ENCODE results near the gene SLC16A8.

The SLC16A8 gene

DNA sequence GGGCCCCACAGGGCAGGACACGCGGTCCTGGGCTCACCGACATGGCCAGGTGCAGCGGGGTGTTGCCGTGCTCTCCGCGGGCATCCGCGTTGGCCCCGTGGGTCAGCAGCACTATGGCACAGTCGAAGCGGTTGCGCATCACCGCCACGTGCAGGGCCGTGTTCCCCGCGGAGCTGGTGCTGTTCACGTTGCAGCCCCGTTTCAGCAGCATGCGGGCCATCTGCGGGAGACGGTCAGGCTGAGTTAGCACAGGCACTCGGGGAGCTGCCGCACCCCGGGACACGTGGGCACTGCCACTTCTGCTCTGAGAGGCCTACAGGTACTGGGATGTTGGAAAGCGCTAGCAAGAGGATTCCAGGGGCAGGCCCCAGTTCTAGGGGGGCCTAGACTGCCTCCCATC is 48.8 kb upstream of the SLC16A8 start:
- peaks cover 0 to 44% of the 10 kb centered on the region in 2 experiments; a peak in 2 of 3 replicates for H3K36me3 ChIP-seq (ENCODE audit: control insufficient read depth in 2 of 2, insufficient read depth in 1 of 2, low read length in 2 of 2)
- POLR2A ChIA-PET, result no interaction called here
- no peak overlapping the region for H3K27ac ChIP-seq (ENCODE audit: extremely low read depth, low read depth, low read length)
- CTCF ChIA-PET, result no interaction called here
- no peak for TF ChIP-seq ZBTB7A (tag by site-specific recombination; IDR thresholded peaks at IDR 0.05; ENCODE audit: low read depth)
- TF ChIP-seq ZNF112 (tag by site-specific recombination; IDR thresholded peaks at IDR 0.05), result no peak
- no peak for TF ChIP-seq ZBTB17 (tag by site-specific recombination; IDR thresholded peaks at IDR 0.05)
- TF ChIP-seq ZBTB20 (tag by site-specific recombination; IDR thresholded peaks at IDR 0.05), result no peak
- no peak for TF ChIP-seq ZNF2 (tag by site-specific recombination; IDR thresholded peaks at IDR 0.05)
- no peak overlapping the region for H3K4me3 ChIP-seq (ENCODE audit: low read depth, low read length)
- no peaks in the 10 kb centered on the region for H3K4me1 ChIP-seq (ENCODE audit: control insufficient read depth, insufficient read depth, low read length)
- H3K9me3 ChIP-seq (ENCODE audit: control insufficient read depth, insufficient read depth, low read depth, low read length), result no peaks in the 10 kb centered on the region

DNA sequence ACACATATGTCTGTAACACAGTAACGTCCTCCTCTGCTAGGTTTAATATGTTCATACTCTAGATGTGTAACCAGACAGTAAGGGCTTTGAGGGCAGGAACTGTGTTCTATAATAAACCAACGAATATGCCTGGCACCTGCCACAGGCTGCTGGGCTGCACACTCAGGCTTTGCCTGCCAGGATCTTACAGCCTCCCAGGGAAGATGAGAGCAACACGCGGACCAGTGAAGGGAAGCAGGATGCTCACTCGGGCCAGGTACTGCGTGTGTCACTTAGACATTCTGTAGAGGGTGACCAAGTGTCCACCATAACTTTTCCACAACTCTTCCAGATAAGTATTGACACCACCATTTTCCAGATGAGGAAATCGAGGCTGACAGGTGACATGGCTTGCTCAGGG is 48.2 kb upstream of the SLC16A8 start:
- H3K4me3 ChIP-seq (ENCODE audit: low read depth, low read length), result no peak overlapping the region
- H3K9me3 ChIP-seq (ENCODE audit: control insufficient read depth, insufficient read depth, low read depth, low read length), result no peaks in the 10 kb centered on the region
- H3K4me1 ChIP-seq (ENCODE audit: control insufficient read depth, insufficient read depth, low read length), result no peaks in the 10 kb centered on the region
- ChIA-PET CTCF (no interaction called here), POLR2A (no interaction called here)
- peaks cover 0 to 46% of the 10 kb centered on the region in 2 experiments; a peak in 2 of 3 replicates for H3K36me3 ChIP-seq (ENCODE audit: control insufficient read depth in 2 of 2, insufficient read depth in 1 of 2, low read length in 2 of 2)
- TF ChIP-seq ZNF2 (tag by site-specific recombination; IDR thresholded peaks at IDR 0.05) (no peak), ZNF211 (tag by site-specific recombination; IDR thresholded peaks at IDR 0.05; ENCODE audit: low read depth) (no peak), ZNF174 (tag by site-specific recombination; IDR thresholded peaks at IDR 0.05) (no peak), ZNF354C (tag by site-specific recombination; IDR thresholded peaks at IDR 0.05; ENCODE audit: borderline replicate concordance, low read depth) (no peak), ZNF561 (tag by site-specific recombination; IDR thresholded peaks at IDR 0.05; ENCODE audit: borderline replicate concordance) (no peak), ZNF560 (tag by site-specific recombination; IDR thresholded peaks at IDR 0.05; ENCODE audit: borderline replicate concordance) (no peak), SALL2 (tag by site-specific recombination; IDR thresholded peaks at IDR 0.05; ENCODE audit: borderline replicate concordance) (no peak), ZNF239 (tag by site-specific recombination; IDR thresholded peaks at IDR 0.05) (no peak), ZEB2 (tag by site-specific recombination; IDR thresholded peaks at IDR 0.05) (no peak), ZNF629 (tag by site-specific recombination; IDR thresholded peaks at IDR 0.05) (no peak), ZNF24 (tag by site-specific recombination; IDR thresholded peaks at IDR 0.05) (no peak), ZBTB7A (tag by site-specific recombination; IDR thresholded peaks at IDR 0.05; ENCODE audit: low read depth) (no peak), ZNF121 (tag by site-specific recombination; IDR thresholded peaks at IDR 0.05) (no peak), ZNF132 (tag by site-specific recombination; IDR thresholded peaks at IDR 0.05; ENCODE audit: borderline replicate concordance) (no peak), HOXA7 (CRISPR knock-in tag; IDR thresholded peaks at IDR 0.05; ENCODE audit: borderline replicate concordance) (no peak), ZNF837 (tag by site-specific recombination; IDR thresholded peaks at IDR 0.05) (no peak), ZNF394 (tag by site-specific recombination; IDR thresholded peaks at IDR 0.05; ENCODE audit: borderline replicate concordance) (no peak), KLF1 (tag by site-specific recombination; IDR thresholded peaks at IDR 0.05) (no peak), ZNF16 (tag by site-specific recombination; IDR thresholded peaks at IDR 0.05; ENCODE audit: low read depth) (no peak), ZNF670 (tag by site-specific recombination; IDR thresholded peaks at IDR 0.05; ENCODE audit: low read depth) (no peak)
- no peak overlapping the region for H3K27ac ChIP-seq (ENCODE audit: extremely low read depth, low read depth, low read length)

GRCh38 chr22:38131399-38131798 is 47.4 kb upstream of the SLC16A8 start:
- Histone ChIP-seq H3K36me3 (ENCODE audit: control insufficient read depth in 2 of 2, insufficient read depth in 1 of 2, low read length in 2 of 2) (peaks cover 0 to 46% of the 10 kb centered on the region in 2 experiments; a peak in 2 of 3 replicates), H3K27ac (ENCODE audit: extremely low read depth, low read depth, low read length) (no peak overlapping the region), H3K4me1 (ENCODE audit: control insufficient read depth, insufficient read depth, low read length) (no peaks in the 10 kb centered on the region), H3K9me3 (ENCODE audit: control insufficient read depth, insufficient read depth, low read depth, low read length) (no peaks in the 10 kb centered on the region), H3K4me3 (ENCODE audit: low read depth, low read length) (no peak overlapping the region)
- ChIA-PET CTCF (no interaction called here), POLR2A (interaction anchor here (0.5 kb wide), 1 partner anchor 17 kb away, joined by 3 read pairs; no protein-coding TSS in a partner anchor)
- TF ChIP-seq ZSCAN16 (tag by site-specific recombination; IDR thresholded peaks at IDR 0.05) (no peak), ZNF555 (tag by site-specific recombination; conservative IDR thresholded peaks at IDR 0.05) (no peak), ZNF10 (tag by site-specific recombination; IDR thresholded peaks at IDR 0.05) (no peak), ZNF398 (tag by site-specific recombination; IDR thresholded peaks at IDR 0.05) (no peak), ZNF704 (tag by site-specific recombination; IDR thresholded peaks at IDR 0.05) (no peak), KLF10 (tag by site-specific recombination; IDR thresholded peaks at IDR 0.05) (no peak), ZNF843 (tag by site-specific recombination; IDR thresholded peaks at IDR 0.05) (no peak), ZNF561 (tag by site-specific recombination; IDR thresholded peaks at IDR 0.05; ENCODE audit: borderline replicate concordance) (no peak), ZNF514 (tag by site-specific recombination; IDR thresholded peaks at IDR 0.05) (no peak)

All from HEK293 (cell line).